Neural progenitor cell (in vitro differentiated cells): ENCODE measurements around the gene SLC28A3.

Source experiments
- CTCF ChIP-seq: fragments of 200-600 bp; sonication (generic); IDR thresholded peaks from 2 replicates; pipeline ENCODE4 v1.5.1; 2017; ENCODE audit warnings: antibody characterized with exemption, mild to moderate bottlenecking
- EZH2 ChIP-seq: fragments of 200-600 bp; sonication (generic); IDR thresholded peaks from 2 replicates; pipeline ENCODE4 v1.6.1; 2017; ENCODE audit warnings: antibody characterized with exemption, mild to moderate bottlenecking, moderate library complexity
- EZH2phosphoT487 ChIP-seq: fragments of 200-600 bp; sonication (generic); IDR thresholded peaks from 2 replicates; pipeline ENCODE4 v1.6.1; 2017; ENCODE audit warnings: antibody characterized with exemption

- TF ChIP-seq CTCF (no peak), EZH2phosphoT487 (no peak), EZH2 (no peak)
Observed at GRCh38 chr9:84258371-84258770, 82.2 kb downstream of the SLC28A3 start.
